ENCODE data around the gene BMP6.

DNA sequence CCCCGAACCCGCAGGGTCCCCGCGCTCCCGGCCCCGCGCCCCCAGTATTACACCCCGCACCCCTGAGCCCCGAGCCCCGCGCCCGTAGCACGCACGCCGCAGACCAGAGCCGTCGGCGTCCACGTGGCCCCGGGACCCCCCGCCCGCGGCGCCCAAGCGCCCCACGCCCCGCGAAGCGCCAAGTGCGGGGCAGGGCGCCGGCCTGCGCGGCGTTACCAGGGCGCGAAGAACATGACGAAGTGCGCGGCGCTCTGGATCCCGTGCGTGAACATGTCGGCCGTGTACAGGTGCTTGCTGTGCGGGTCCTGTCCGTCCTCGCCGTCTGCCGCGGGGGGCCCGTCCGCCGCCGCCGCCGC, 184.4 kb downstream of the BMP6 start:
- TF ChIP-seq, protein P1, sequence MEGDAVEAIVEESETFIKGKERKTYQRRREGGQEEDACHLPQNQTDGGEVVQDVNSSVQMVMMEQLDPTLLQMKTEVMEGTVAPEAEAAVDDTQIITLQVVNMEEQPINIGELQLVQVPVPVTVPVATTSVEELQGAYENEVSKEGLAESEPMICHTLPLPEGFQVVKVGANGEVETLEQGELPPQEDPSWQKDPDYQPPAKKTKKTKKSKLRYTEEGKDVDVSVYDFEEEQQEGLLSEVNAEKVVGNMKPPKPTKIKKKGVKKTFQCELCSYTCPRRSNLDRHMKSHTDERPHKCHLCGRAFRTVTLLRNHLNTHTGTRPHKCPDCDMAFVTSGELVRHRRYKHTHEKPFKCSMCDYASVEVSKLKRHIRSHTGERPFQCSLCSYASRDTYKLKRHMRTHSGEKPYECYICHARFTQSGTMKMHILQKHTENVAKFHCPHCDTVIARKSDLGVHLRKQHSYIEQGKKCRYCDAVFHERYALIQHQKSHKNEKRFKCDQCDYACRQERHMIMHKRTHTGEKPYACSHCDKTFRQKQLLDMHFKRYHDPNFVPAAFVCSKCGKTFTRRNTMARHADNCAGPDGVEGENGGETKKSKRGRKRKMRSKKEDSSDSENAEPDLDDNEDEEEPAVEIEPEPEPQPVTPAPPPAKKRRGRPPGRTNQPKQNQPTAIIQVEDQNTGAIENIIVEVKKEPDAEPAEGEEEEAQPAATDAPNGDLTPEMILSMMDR (IDR thresholded peaks at IDR 0.05): no peak
- no peak for TF ChIP-seq ZFX (IDR thresholded peaks at IDR 0.05; ENCODE audit: borderline replicate concordance)

Measured in 22Rv1 (cell line).